Hematopoietic multipotent progenitor cell treated with erythropoietin and hydrocortisone succinate and interleukin-3 and kit ligand, for 8 days (in vitro differentiated cells): ENCODE results near the gene FPR3.
A peak's percentile ranks its signal among the peaks of the same experiment; 100 is the strongest.

Experiments
- DNase-seq: peaks from one replicate; pipeline ENCODE4 v3.0.0-alpha.2; 2015

The FPR3 gene

DNA sequence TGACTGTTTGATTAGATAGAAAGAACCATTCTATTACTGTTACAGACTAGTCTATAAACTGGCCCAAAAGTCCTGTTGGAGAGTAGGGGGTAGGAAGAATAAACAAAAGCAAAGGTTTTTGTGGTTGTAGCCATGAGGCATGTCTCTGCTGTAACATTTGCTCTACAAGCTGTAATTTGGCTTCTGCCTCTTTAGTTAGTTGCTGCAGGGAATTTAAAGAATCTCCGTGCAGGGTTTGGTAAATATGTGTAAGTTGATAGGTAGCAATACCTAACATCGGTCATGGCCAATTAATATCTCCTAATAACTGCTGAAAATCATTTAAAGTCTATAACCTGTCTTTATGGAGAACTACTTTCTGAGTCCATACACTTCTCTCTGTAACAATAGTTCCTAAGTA, 13.0 kb downstream of the FPR3 start:
- no peak for DNase-seq

DNA sequence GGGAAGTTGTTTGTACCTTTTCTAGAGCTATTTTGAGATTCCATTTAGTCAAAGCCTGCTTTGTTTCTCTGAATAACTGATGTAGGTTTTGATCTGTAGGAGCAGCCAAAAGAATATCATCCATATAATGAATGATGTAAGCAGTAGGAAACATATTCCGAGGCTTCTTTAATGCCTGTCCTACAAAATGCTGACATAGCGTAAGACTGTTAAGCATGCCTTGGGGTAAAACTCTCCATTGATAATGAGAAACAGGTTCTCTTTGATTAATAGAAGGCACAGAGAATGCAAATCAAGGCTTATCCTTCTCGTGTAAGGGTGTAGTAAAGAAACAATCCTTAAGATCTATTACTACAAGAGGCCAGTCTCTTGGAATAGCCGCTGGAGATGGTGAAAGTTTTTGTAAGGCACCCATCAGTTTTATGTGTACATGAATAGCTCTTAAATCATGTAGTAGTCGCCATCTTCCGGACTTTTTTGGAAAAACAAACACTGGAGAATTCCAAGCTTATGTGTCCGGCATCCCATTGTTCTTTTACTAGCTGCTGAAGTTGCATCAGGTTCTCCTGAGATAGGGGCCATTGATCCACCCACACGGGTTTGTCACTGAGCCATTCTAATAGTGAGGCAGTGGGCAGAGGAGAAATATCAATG, 13.5 kb downstream of the FPR3 start:
- DNase-seq: no peak

DNA sequence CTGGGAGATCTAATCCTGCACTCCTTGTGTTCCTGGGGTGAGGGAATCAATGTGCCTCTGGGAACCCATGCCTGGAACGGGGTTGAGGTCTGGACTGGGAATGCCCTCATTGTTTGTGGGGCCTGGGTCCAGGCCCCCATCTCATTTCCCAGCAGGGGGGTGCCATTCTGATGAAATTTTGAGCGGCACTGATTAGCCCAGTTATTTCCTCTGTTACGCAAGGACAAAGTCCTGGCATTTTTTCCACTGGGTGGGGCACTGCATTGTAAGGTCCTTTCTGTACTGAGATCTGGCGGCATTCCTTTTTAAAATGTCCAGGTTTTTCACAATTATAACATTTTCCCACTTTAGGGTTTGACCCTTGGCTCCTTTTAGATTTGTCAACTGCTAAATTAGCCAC, 14.8 kb downstream of the FPR3 start:
- DNase-seq: no peak

DNA sequence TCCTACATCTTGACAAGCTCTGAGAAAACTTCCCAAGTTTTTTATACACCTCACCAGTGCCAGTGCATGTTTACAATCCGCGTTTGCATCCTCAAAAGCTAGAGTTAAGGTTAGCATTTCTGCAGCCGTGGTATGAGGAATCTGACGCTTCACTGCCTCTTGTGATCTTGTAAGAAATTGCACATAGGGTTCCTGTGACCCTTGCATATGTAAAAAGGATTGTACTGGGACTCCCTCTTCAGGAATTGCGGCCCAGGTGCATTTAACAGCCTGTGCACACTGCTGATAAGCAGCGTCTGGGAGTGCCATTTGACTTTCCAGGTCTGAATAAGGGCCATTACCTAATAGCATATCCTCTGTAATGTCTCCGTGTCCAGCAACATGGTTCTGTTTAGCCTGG, 15.3 kb downstream of the FPR3 start:
- no peak for DNase-seq

DNA sequence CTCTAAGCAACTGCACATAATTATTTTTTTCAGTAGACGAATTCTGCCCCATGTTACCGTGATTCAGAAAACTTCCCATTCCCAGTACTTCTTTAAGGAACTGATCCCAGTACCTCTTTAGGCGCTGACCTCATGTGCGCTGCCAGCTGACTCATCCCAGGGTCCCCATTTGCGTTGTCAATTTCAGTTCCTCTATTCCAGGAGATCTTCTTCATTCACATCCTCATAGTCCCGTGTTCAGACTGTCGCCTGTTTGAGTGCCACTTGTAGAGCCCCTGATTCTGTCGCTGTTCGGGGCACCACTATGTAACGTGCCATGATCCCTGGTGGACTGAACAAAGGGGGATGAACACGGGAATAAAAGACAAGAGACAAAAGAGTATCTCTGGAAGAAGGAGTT, 16.4 kb downstream of the FPR3 start:
- no peak for DNase-seq

DNA sequence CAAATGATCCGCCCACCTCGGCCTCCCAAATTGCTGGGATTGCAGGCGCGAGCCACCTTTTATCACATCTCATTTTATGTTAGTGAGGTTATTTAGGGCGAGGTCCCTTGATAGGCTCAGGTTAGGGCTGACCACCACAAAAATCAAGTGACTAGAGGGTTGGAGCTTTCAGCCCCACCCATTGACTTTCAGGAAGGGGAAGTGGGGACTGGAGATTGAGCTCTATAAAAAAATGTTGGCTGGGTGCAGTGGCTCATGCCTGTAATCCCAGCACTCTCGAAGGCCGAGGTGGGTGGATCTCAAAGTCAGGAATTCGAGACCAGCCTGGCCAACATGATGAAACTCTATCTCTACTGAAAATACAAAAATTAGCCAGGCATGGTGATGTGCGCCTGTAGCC, 20.1 kb downstream of the FPR3 start:
- DNase-seq: no peak

DNA sequence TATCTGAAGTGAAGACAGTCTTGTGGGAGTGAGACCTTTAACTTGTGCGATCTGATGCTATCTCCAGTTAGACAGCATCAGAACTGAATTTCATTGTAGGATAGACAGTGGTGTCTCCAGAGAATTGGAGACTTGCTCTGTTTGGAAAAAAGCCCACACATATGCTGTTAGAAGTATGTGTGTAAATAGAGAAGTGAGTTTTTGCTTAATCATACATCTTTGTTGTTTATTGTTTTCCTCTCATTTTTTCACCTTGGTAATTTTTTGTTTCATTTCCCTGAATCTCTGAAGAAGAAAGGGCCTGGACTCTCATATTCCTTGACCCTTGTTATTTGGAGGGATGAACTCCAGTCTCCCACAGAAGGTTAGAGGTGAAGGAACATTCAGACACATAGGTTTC, 21.8 kb downstream of the FPR3 start:
- DNase-seq: no peak

DNA sequence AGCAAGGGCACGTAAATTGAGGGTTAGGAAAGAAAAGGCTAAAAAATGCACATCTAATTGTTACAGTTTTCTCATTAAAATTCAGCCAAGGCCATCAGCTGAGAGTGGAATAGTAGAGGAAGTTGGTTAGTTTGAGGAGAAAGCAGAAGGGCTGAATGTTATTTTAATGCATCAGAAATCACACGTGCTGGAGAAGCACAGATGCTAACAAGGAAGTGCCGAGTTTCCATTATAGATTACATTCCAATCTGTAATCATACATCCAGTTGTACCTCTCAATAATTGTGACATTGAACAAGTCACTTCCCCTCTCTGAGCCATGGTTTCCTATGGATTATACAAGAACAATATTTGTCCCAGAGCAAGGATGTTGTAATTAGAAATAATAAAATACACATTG, 25.1 kb downstream of the FPR3 start:
- DNase-seq: no peak

DNA sequence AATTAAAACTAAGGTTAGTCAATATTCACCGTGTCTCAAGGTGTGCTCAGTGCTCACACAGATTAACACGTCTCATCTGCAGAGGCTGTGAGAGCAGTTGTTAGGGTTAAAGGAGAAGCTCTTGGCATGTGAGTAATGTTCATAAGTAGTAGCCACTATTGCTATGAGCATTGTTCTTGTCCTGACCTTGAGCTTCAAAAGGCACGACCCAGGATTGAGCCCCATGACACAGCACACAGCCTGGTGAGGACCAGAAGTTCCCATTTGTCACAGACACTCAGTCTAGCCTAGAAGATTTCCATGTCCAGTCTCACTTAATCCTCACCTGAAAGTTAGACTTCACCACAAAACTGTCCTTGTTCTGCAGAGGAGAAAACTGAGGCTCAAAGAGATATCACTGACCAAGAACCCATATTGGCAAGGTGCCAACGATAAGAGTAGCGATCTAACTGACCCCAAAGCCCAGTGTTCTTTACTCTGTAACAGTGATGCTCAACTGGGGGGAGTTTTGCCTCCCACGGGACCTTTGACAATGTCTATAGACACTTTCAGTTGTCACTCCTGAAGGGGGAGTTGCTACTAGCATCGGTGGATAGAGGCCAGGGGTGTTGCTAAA, 26.0 kb downstream of the FPR3 start:
- no peak for DNase-seq

DNA sequence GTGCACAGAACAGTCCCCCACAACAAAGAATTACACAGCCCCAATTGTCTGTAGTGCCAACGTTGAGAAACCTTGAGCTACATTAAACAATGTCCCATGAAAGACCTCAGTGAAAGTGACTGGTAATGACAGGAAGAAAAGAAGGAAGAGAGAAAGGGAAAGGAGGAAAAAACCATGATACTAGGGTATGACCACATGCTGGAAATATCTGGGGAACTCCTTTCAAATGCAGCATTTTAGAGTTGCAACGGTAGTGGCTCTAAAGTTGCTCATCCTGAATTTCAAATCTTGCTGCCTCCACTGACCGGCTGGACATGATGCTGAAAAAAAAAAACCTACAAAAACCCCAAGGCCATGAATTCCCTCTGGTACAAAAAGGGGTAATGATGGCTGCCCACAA, 26.5 kb downstream of the FPR3 start:
- DNase-seq: no peak

DNA sequence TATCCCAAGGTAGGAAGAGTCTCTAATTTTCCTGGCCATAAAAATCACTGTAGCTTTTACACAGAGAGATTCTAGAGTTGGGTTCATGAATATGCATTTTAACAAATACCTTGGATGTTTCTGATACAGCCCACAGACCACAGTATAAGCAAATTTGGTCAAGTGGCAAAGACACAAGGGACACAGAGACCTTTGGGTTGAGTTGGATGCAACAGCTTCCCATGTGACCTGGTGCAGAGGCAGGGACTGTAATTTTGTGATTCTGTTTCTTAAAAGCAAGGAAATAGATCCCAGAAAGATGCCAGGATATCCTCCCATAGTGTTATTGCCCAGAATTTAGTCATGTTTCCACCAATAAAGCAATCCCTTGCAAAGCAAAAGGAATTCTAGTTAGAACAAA, 27.0 kb downstream of the FPR3 start:
- DNase-seq: no peak

DNA sequence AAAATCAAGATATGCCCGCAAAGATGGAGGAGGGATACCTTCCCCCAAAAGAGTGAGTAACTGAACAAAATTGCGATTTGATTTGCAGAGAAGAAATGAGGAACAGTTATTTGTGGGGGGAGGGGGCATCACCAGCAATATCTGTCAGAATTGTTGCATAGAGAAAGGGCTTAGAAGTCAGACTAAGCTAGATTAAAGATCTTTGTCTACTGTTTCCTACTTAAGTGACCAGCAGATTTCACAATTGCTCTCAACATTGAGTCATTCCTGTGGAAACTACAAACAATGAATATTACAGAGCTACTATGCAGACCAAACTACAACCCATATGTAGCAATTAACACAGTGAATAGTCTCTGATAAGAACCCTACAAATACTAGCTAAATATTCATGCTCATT, 27.4 kb downstream of the FPR3 start:
- peak; percentile 8 for DNase-seq

DNA sequence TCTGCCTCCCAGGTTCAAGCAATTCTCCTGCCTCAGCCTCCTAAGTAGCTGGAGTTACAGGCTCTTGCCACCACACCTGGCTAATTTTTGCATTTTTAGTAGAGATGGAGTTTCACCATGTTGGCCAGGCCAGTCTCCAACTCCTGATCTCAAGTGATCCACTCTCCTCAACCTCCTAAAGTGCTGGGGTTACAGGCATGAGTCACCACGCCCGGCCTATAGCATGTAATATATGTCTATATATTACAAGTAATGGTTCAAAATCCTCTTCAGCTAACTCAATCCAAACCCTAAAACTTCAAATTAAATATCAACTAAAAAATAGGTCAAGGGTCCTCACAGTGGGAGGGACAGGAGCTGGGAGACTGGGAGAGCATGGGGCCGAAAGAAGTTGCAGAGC, 28.0 kb downstream of the FPR3 start:
- no peak for DNase-seq

DNA sequence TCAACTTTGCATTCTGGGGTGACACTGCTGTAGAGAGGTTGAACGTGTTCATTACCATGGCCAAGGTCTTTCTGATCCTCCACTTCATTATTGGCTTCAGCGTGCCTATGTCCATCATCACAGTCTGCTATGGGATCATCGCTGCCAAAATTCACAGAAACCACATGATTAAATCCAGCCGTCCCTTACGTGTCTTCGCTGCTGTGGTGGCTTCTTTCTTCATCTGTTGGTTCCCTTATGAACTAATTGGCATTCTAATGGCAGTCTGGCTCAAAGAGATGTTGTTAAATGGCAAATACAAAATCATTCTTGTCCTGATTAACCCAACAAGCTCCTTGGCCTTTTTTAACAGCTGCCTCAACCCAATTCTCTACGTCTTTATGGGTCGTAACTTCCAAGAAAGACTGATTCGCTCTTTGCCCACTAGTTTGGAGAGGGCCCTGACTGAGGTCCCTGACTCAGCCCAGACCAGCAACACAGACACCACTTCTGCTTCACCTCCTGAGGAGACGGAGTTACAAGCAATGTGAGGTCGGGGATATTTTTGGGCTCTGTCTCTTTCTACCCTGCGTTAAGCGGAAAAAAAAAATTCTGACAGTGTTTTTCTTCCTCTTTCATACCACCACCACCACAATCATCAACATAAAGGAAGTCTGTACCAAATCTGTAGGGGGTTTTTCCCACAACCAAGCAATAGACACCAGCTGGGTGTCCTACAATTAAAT, 29.5 kb downstream of the FPR3 start:
- no peak for DNase-seq

DNA sequence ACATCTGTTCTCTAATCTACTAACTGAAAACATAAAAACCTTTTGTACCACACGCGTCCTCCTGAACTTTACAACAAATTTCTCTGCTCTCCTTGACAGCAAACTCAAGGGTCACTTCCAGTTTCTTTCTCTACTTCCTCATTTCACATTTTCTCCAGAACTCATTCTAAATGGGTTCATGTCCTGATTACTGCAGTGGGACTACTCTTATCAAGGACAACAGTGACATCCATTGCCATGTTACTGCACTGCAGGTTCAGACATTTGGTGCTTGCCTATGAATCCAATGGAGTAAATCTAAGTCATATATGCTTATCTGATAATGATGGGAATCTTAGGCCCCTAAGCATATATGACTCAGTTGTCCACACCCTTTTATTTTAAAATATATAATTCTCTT, 35.3 kb downstream of the FPR3 start:
- DNase-seq: peak; percentile 26

DNA sequence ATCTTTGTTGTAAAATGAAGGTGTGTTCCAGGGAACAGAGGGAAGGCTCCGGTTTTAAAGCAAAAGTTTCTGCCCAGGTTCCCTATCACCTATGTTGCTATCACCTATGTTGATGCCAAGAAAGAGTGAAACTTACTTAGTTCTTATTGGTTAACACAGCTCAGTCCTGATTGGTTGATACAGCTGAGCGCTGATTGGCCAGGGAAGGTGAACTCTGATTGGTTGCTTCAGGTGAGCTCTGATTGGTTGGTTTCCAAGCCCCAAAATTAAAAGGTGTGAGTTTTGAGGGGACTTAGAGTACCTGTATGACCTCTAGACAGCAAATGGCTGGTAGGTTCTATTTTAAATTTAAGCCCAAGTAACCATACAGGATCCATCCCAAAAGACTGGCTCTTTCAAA, 42.2 kb downstream of the FPR3 start:
- DNase-seq: no peak

DNA sequence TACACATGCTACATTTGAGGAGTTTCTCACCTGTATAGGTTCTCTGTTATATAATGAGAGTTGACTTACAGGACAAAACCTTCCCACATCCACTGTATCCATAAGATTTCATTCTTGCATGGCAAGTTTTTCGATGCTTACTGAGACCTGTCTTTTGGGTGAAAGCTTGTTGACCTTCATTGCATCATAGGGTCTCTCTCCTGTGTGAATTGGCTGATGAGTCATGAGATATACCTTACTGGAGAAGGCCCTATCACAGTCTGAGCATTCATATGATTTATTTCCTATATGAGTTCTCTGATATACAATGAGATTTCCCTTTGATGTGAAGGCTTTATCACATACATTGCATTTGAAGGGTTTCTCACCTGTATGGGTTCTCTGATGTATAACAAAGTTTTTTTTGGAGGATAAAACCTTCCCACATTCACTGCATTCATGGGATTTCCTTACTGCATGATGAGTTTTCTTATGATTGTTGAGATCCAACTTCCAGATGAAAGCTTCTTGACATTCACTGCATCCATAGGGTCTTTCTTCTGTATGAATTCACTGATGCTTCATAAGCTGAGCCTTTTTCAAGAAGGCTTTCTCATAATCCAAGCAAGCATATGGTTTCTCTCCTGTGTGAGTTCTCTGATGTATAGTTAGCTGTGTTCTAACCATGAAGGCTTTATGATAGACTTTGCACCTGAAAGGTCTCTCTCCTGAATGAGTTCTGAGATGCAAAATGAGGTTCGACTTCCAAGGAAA, 67.1 kb downstream of the FPR3 start:
- no peak for DNase-seq

DNA sequence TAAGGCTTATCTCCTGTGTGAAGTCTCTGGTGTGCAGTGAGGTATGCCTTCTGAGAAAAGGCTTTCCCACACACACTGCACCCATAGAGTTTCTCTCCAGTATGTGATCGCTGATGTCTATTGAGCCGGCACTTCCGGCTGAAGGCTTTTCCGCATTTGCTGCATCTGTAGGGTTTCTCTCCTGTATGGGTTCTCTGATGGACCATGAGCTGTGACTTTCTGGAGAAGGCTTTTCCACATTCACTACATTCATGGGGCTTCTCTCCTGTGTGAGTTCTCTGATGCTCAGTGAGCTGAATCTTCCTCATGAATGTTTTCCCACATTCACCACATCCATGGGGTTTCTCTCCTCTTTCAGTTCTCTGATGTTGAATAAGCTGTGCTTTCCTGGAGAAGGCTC, 78.1 kb downstream of the FPR3 start:
- DNase-seq: no peak
